Tibial nerve (tissue), 4 donors: ENCODE data around the gene GFRA3.

Source experiments
- EP300 ChIP-seq, 2 donors: sonication (generic); formaldehyde crosslinking; IDR thresholded peaks; one replicate each; pipeline ENCODE4 v1.6.1; 2017; ENCODE audit warnings: antibody characterized with exemption in 2 of 2, mild to moderate bottlenecking in 1 of 2
- POLR2A ChIP-seq, 2 donors: fragments of 450-650 bp; IDR thresholded peaks; one replicate each; pipeline ENCODE4 v1.6.1; 2017; ENCODE audit warnings: antibody characterized with exemption in 2 of 2, mild to moderate bottlenecking in 2 of 2, moderate library complexity in 2 of 2
- TF ChIP-seq, protein P1 (sequence below), 5 experiments: fragments of 200-600 bp in 3 of 5; fragments of 450-650 bp in 2 of 5; sonication (generic) in 3 of 5; IDR thresholded peaks; one replicate each; pipeline ENCODE4 v1.5.1; 2016 to 2019; ENCODE audit warnings: antibody characterized with exemption in 5 of 5, mild to moderate bottlenecking in 3 of 5, moderate library complexity in 2 of 5

DNA sequence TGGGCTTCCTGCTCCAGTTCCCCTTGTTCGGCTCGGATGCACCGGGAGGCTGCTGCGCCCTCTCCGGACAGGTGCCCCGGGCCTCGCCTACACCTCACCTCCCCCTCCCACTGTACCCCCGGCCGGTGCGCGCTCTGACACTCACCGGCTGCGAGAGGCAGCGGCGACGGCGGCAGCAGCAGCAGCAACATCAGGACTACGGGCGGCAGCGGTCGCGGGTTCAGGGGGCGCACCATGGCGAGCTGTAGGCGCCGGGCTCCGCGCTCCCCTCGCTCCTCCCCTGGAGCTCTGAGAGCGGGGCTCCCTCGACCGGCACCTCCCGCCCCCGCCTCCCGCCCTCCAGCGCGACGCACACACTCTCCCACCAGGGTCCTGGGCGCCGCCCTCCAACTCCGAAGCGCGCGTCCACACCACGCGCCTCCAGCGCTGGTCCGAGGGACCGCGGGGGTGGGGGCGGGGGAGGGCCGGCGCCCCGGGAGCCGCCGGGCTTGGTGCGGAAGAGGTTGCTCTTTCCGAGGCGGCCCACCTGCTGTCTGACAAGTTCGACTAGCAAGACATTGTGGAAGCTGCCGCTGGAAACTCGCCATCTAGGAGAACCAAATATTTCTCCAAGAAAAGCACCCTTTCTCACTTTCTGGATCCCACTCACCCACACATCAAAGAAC is at the start of gene GFRA3:
- TF ChIP-seq POLR2A (IDR thresholded peaks at IDR 0.05) (no peak), EP300 (IDR thresholded peaks at IDR 0.05) (no peak)
- TF ChIP-seq, protein P1, sequence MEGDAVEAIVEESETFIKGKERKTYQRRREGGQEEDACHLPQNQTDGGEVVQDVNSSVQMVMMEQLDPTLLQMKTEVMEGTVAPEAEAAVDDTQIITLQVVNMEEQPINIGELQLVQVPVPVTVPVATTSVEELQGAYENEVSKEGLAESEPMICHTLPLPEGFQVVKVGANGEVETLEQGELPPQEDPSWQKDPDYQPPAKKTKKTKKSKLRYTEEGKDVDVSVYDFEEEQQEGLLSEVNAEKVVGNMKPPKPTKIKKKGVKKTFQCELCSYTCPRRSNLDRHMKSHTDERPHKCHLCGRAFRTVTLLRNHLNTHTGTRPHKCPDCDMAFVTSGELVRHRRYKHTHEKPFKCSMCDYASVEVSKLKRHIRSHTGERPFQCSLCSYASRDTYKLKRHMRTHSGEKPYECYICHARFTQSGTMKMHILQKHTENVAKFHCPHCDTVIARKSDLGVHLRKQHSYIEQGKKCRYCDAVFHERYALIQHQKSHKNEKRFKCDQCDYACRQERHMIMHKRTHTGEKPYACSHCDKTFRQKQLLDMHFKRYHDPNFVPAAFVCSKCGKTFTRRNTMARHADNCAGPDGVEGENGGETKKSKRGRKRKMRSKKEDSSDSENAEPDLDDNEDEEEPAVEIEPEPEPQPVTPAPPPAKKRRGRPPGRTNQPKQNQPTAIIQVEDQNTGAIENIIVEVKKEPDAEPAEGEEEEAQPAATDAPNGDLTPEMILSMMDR (IDR thresholded peaks at IDR 0.05), result no peak
